WTC11 (cell line): Measurements from ENCODE around the gene STK10. TPM values are rescaled to one million over a fixed set of nuclear protein-coding genes. Genes with fewer than 3 reads are reported as not detected.
A peak's percentile ranks its signal among the peaks of the same experiment; 100 is the strongest.

Source experiments
- ATAC-seq: fragments of 200-7000 bp; cut with Tn5 transposase; 2 replicates; pipeline ENCODE4 v1.10.0; 2021; ENCODE audit warnings: mild to moderate bottlenecking, moderate library complexity
- CTCF ChIA-PET: fragments of 300-600 bp; sonication (Branson Sonifier 250); formaldehyde crosslinking; loops from one replicate; lab custom pipeline; 2021; ENCODE audit warnings: antibody characterized with exemption; lab: Charles Lee
- POLR2A ChIA-PET: fragments of 350-600 bp; sonication (Branson Sonifier 250); formaldehyde crosslinking; loops from one replicate; lab custom pipeline; 2021; ENCODE audit warnings: antibody characterized with exemption; lab: Charles Lee
- DNase-seq: peaks from one replicate; pipeline ENCODE4 v3.0.0; 2021; ENCODE audit warnings: low spot score
- H3K27ac Mint-ChIP-seq: 2 replicates; pipeline ENCODE4 v1.8.0; 2021; ENCODE audit warnings: mixed read lengths
- H3K27me3 Mint-ChIP-seq: 2 replicates; pipeline ENCODE4 v1.8.0; 2021; ENCODE audit warnings: low read depth, mild to moderate bottlenecking, moderate library complexity, mixed read lengths
- H3K36me3 Mint-ChIP-seq: 2 replicates; pipeline ENCODE4 v1.8.0; 2021; ENCODE audit warnings: mixed read lengths
- H3K4me1 Mint-ChIP-seq: 2 replicates; pipeline ENCODE4 v1.8.0; 2022; ENCODE audit warnings: mixed read lengths
- H3K4me3 Mint-ChIP-seq: 2 replicates; pipeline ENCODE4 v1.8.0; 2021; ENCODE audit warnings: mild to moderate bottlenecking, moderate library complexity, mixed read lengths
- H3K9me3 Mint-ChIP-seq: 2 replicates; pipeline ENCODE4 v1.8.0; 2021; ENCODE audit warnings: mixed read lengths
- ATF1 ChIP-seq: sonication (generic); formaldehyde crosslinking; IDR thresholded peaks from 2 replicates; pipeline ENCODE4 v1.8.1; 2023; ENCODE audit warnings: mild to moderate bottlenecking, moderate library complexity, missing genetic modification reagents
- CBFB ChIP-seq: sonication (generic); formaldehyde crosslinking; IDR thresholded peaks from 2 replicates; pipeline ENCODE4 v1.8.1; 2022; ENCODE audit warnings: mild to moderate bottlenecking, low read depth, missing genetic modification reagents
- E2F1 ChIP-seq: sonication (generic); formaldehyde crosslinking; IDR thresholded peaks from 2 replicates; pipeline ENCODE4 v1.8.0; 2022; ENCODE audit warnings: mild to moderate bottlenecking, missing genetic modification reagents
- ERG ChIP-seq: fragments of 250-450 bp; sonication (Bioruptor Pico); IDR thresholded peaks from 2 replicates; pipeline ENCODE4 v1.8.0; 2021; ENCODE audit warnings: mild to moderate bottlenecking
- FOXJ3 ChIP-seq: sonication (generic); formaldehyde crosslinking; IDR thresholded peaks from 2 replicates; pipeline ENCODE4 v1.9.0; 2021; ENCODE audit warnings: missing genetic modification reagents, mild to moderate bottlenecking, borderline replicate concordance
- GABPB1 ChIP-seq: sonication (generic); formaldehyde crosslinking; IDR thresholded peaks from 2 replicates; pipeline ENCODE4 v1.8.1; 2023; ENCODE audit warnings: mild to moderate bottlenecking, missing genetic modification reagents
- HMGA2 ChIP-seq: fragments of 250-450 bp; sonication (Bioruptor Pico); IDR thresholded peaks from 2 replicates; pipeline ENCODE4 v1.4.0; 2021; ENCODE audit warnings: mild to moderate bottlenecking, moderate library complexity
- MXD4 ChIP-seq: fragments of 250-450 bp; sonication (Bioruptor Pico); IDR thresholded peaks from 2 replicates; pipeline ENCODE4 v1.8.0; 2021; ENCODE audit warnings: mild to moderate bottlenecking, moderate library complexity, borderline replicate concordance
- NFATC4 ChIP-seq: fragments of 250-450 bp; sonication (Bioruptor Pico); IDR thresholded peaks from 2 replicates; pipeline ENCODE4 v1.9.0; 2021; ENCODE audit warnings: mild to moderate bottlenecking
- NFYB ChIP-seq: sonication (generic); formaldehyde crosslinking; conservative IDR thresholded peaks from 2 replicates; pipeline ENCODE4 v1.8.0; 2022; ENCODE audit warnings: low read depth, missing genetic modification reagents
- NR1H2 ChIP-seq: sonication (generic); formaldehyde crosslinking; IDR thresholded peaks from 2 replicates; pipeline ENCODE4 v1.9.0; 2021; ENCODE audit warnings: mild to moderate bottlenecking, moderate library complexity, missing genetic modification reagents
- RORB ChIP-seq: fragments of 250-450 bp; sonication (Bioruptor Pico); IDR thresholded peaks from 2 replicates; pipeline ENCODE4 v1.9.0; 2021; ENCODE audit warnings: mild to moderate bottlenecking
- TP53 ChIP-seq: sonication (generic); formaldehyde crosslinking; IDR thresholded peaks from 2 replicates; pipeline ENCODE4 v1.8.1; 2023; ENCODE audit warnings: mild to moderate bottlenecking, missing genetic modification reagents
- ZNF423 ChIP-seq: fragments of 250-450 bp; sonication (Bioruptor Pico); IDR thresholded peaks from 2 replicates; pipeline ENCODE4 v2.1.2; 2022; ENCODE audit warnings: mild to moderate bottlenecking, moderate library complexity
- ZNF425 ChIP-seq: fragments of 250-450 bp; sonication (Bioruptor Pico); conservative IDR thresholded peaks from 2 replicates; pipeline ENCODE4 v1.9.0; 2021; ENCODE audit warnings: mild to moderate bottlenecking
- ZNF671 ChIP-seq: fragments of 250-450 bp; sonication (Bioruptor Pico); IDR thresholded peaks from 2 replicates; pipeline ENCODE4 v1.8.0; 2021; ENCODE audit warnings: mild to moderate bottlenecking
- total RNA-seq: library from RNA; stranded (reverse); gene quantifications from 3 replicates; pipeline ENCODE4 v1.2.3, GENCODE V29; 2021
- TF ChIP-seq, protein P1 (sequence below): fragments of 250-450 bp; sonication (Bioruptor Pico); IDR thresholded peaks from 2 replicates; pipeline ENCODE4 v1.9.0; 2021; ENCODE audit warnings: moderate library complexity, mild to moderate bottlenecking, inconsistent platforms, borderline replicate concordance
- TF ChIP-seq, protein P2 (sequence below): sonication (generic); formaldehyde crosslinking; IDR thresholded peaks from 2 replicates; pipeline ENCODE4 v1.8.1; 2022; ENCODE audit warnings: mild to moderate bottlenecking, moderate library complexity, missing genetic modification reagents
- TF ChIP-seq, protein P3 (sequence below): sonication (generic); formaldehyde crosslinking; IDR thresholded peaks from 2 replicates; pipeline ENCODE4 v1.8.0; 2022; ENCODE audit warnings: mild to moderate bottlenecking, missing genetic modification reagents
- TF ChIP-seq, protein P4 (sequence below): sonication (generic); formaldehyde crosslinking; IDR thresholded peaks from 2 replicates; pipeline ENCODE4 v1.8.1; 2023; ENCODE audit warnings: mild to moderate bottlenecking, missing genetic modification reagents
- TF ChIP-seq, protein P5 (sequence below): sonication (generic); formaldehyde crosslinking; conservative IDR thresholded peaks from 2 replicates; pipeline ENCODE4 v1.8.1; 2023; ENCODE audit warnings: mild to moderate bottlenecking, low read depth, missing genetic modification reagents, moderate library complexity

STK10 gene
- total RNA-seq, 1 experiment from 2014 or later, result 20.5 TPM

DNA sequence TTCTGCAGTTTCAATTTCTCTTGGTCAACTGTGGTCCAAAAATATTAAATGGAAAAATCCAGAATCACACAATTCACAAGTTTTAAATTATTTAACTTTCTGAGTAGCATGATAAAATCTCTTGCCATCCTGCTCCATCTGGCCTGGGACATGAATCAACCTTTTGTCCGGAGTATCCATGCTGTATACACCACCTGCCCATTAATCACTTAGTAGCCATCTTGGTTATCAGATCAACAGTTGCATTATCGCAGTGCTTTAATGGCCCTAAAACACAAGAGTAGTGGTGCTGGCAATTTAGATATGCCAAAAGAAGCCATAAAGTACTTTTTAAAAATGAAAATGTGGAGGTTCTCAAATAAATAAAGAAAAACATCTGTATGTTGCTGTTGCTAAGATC is 31.3 kb upstream of the STK10 start (continued):
- TF ChIP-seq E2F1 (CRISPR knock-in tag) (no peak), ATF1 (CRISPR knock-in tag) (no peak), HMGA2 (no peak)

GRCh38 chr5:172216345-172216744 is 28.3 kb upstream of the STK10 start:
- no peak for ATAC-seq
- Mint-ChIP-seq H3K36me3 (peaks cover 39% of the 10 kb centered on the region), H3K27me3 (no peaks in the 10 kb centered on the region), H3K27ac (peak overlapping the region; percentile 62; the same call in 1 of the 2 replicates), H3K4me3 (no peak overlapping the region), H3K9me3 (peaks cover 7% of the 10 kb centered on the region; the same call in 1 of the 2 replicates), H3K4me1 (no peaks in the 10 kb centered on the region)
- CTCF ChIA-PET, result no interaction called here
- POLR2A ChIA-PET, result no interaction called here
- TF ChIP-seq MXD4 (CRISPR knock-in tag) (no peak), NFATC4 (CRISPR knock-in tag) (no peak), FOXJ3 (CRISPR knock-in tag) (no peak)
- TF ChIP-seq, protein P1, sequence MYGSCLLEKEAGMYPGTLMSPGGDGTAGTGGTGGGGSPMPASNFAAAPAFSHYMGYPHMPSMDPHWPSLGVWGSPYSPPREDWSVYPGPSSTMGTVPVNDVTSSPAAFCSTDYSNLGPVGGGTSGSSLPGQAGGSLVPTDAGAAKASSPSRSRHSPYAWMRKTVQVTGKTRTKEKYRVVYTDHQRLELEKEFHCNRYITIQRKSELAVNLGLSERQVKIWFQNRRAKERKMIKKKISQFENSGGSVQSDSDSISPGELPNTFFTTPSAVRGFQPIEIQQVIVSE (CRISPR knock-in tag), result no peak
- no peak for DNase-seq

DNA sequence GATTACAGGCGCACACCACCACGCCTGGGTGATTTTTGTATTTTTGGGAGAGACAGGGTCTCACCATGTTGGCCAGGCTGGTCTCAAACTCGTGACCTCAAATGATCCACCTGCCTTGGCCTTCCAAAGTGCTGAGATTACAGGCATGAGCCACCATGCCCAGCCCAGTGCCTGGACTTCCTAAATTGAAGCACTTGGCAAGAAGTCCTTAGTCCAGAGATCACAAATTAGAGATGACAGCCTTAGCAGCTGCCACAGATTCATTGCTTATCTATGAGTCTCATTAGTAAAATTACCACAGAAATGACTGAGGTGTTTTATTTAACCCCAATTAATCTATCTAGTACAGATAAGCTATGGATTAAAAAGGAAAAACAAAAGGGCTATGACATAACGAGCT is 25.1 kb upstream of the STK10 start:
- H3K27me3 Mint-ChIP-seq, result no peaks in the 10 kb centered on the region
- no peak overlapping the region for H3K4me3 Mint-ChIP-seq
- H3K4me1 Mint-ChIP-seq, result no peaks in the 10 kb centered on the region
- no peak overlapping the region for H3K27ac Mint-ChIP-seq
- H3K9me3 Mint-ChIP-seq, result no peaks in the 10 kb centered on the region
- ChIA-PET POLR2A (no interaction called here), CTCF (no interaction called here)
- no peak for ATAC-seq
- no peak for DNase-seq
- peaks cover 41% of the 10 kb centered on the region for H3K36me3 Mint-ChIP-seq
- TF ChIP-seq, protein P2, sequence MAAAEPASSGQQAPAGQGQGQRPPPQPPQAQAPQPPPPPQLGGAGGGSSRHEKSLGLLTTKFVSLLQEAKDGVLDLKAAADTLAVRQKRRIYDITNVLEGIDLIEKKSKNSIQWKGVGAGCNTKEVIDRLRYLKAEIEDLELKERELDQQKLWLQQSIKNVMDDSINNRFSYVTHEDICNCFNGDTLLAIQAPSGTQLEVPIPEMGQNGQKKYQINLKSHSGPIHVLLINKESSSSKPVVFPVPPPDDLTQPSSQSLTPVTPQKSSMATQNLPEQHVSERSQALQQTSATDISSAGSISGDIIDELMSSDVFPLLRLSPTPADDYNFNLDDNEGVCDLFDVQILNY (CRISPR knock-in tag), result no peak
- TF ChIP-seq GABPB1 (CRISPR knock-in tag) (no peak), ZNF671 (CRISPR knock-in tag) (no peak), RORB (CRISPR knock-in tag) (no peak), ZNF425 (CRISPR knock-in tag) (no peak), CBFB (CRISPR knock-in tag) (no peak), ZNF423 (CRISPR knock-in tag) (no peak), ERG (no peak), NFYB (CRISPR knock-in tag) (no peak), TP53 (no peak), NR1H2 (CRISPR knock-in tag) (no peak)
- TF ChIP-seq, protein P3, sequence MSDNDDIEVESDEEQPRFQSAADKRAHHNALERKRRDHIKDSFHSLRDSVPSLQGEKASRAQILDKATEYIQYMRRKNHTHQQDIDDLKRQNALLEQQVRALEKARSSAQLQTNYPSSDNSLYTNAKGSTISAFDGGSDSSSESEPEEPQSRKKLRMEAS, result no peak
- TF ChIP-seq, protein P4, sequence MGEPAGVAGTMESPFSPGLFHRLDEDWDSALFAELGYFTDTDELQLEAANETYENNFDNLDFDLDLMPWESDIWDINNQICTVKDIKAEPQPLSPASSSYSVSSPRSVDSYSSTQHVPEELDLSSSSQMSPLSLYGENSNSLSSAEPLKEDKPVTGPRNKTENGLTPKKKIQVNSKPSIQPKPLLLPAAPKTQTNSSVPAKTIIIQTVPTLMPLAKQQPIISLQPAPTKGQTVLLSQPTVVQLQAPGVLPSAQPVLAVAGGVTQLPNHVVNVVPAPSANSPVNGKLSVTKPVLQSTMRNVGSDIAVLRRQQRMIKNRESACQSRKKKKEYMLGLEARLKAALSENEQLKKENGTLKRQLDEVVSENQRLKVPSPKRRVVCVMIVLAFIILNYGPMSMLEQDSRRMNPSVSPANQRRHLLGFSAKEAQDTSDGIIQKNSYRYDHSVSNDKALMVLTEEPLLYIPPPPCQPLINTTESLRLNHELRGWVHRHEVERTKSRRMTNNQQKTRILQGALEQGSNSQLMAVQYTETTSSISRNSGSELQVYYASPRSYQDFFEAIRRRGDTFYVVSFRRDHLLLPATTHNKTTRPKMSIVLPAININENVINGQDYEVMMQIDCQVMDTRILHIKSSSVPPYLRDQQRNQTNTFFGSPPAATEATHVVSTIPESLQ (CRISPR knock-in tag), result no peak
- TF ChIP-seq, protein P5, sequence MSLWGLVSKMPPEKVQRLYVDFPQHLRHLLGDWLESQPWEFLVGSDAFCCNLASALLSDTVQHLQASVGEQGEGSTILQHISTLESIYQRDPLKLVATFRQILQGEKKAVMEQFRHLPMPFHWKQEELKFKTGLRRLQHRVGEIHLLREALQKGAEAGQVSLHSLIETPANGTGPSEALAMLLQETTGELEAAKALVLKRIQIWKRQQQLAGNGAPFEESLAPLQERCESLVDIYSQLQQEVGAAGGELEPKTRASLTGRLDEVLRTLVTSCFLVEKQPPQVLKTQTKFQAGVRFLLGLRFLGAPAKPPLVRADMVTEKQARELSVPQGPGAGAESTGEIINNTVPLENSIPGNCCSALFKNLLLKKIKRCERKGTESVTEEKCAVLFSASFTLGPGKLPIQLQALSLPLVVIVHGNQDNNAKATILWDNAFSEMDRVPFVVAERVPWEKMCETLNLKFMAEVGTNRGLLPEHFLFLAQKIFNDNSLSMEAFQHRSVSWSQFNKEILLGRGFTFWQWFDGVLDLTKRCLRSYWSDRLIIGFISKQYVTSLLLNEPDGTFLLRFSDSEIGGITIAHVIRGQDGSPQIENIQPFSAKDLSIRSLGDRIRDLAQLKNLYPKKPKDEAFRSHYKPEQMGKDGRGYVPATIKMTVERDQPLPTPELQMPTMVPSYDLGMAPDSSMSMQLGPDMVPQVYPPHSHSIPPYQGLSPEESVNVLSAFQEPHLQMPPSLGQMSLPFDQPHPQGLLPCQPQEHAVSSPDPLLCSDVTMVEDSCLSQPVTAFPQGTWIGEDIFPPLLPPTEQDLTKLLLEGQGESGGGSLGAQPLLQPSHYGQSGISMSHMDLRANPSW, result no peak
